PC-9 (cell line): ENCODE results near the gene GALNT2. TPM values are rescaled to one million over a fixed set of nuclear protein-coding genes. Genes with fewer than 3 reads are reported as not detected.

ENCODE experiments used
- BruUV-seq: library from RNA; stranded (reverse); fragments of 400-500 nt; replicated peaks from 2 replicates; lab custom pipeline; 2021; lab: Mats Ljungman, UMichigan
- CTCF ChIA-PET: fragments of 300-600 bp; sonication (Branson Sonifier 250); formaldehyde crosslinking; loops from one replicate; lab custom pipeline; 2022; ENCODE audit warnings: antibody characterized with exemption; lab: Charles Lee
- POLR2A ChIA-PET: fragments of 300-600 bp; sonication (Branson Sonifier 250); formaldehyde crosslinking; loops from one replicate; lab custom pipeline; 2022; ENCODE audit warnings: antibody characterized with exemption; ENCODE audit not compliant: unreplicated experiment; lab: Charles Lee
- DNase-seq, 2 experiments: peaks; one replicate each; pipeline versions ENCODE4 v3.0.0 to v3.0.0-alpha.2; 2015 to 2022; ENCODE audit warnings: mixed read lengths in 1 of 2
- H2AFZ ChIP-seq: fragments of 200-600 bp; sonication (generic); 2 replicates; pipeline ENCODE4 v1.8.1; 2017; ENCODE audit warnings: antibody characterized with exemption
- H3F3A ChIP-seq: fragments of 200-600 bp; sonication (generic); 2 replicates; pipeline ENCODE4 v1.8.1; 2017; ENCODE audit warnings: antibody characterized with exemption, mild to moderate bottlenecking, low read depth; ENCODE audit not compliant: insufficient read depth
- H3K27ac ChIP-seq: fragments of 200-600 bp; sonication (generic); 2 replicates; pipeline ENCODE4 v1.6.1; 2016; ENCODE audit warnings: mixed run types
- H3K27me3 ChIP-seq: fragments of 200-600 bp; sonication (generic); 2 replicates; pipeline ENCODE4 v1.6.1; 2016; ENCODE audit warnings: low read depth, mixed run types; ENCODE audit not compliant: insufficient read depth
- H3K36me3 ChIP-seq: fragments of 200-600 bp; sonication (generic); 2 replicates; pipeline ENCODE4 v1.6.1; 2016; ENCODE audit warnings: low read depth, mixed run types
- H3K4me1 ChIP-seq: fragments of 200-600 bp; sonication (generic); replicated peaks from 2 replicates; pipeline ENCODE4 v1.6.1; 2016; ENCODE audit warnings: mixed run types; ENCODE audit not compliant: insufficient read depth
- H3K4me2 ChIP-seq: fragments of 200-600 bp; sonication (generic); 2 replicates; pipeline ENCODE4 v1.6.1; 2017; ENCODE audit warnings: mixed run types
- H3K4me3 ChIP-seq: fragments of 200-600 bp; sonication (generic); 2 replicates; pipeline ENCODE4 v1.6.1; 2016; ENCODE audit warnings: mixed run types
- H3K79me2 ChIP-seq: fragments of 200-600 bp; sonication (generic); 2 replicates; pipeline ENCODE4 v1.6.1; 2017; ENCODE audit warnings: low read depth, mixed run types
- H3K9me2 ChIP-seq: fragments of 200-600 bp; sonication (generic); 2 replicates; pipeline ENCODE4 v1.8.1; 2017; ENCODE audit warnings: mild to moderate bottlenecking; ENCODE audit not compliant: insufficient read depth
- H3K9me3 ChIP-seq: fragments of 200-600 bp; sonication (generic); 2 replicates; pipeline ENCODE4 v1.8.1; 2016; ENCODE audit warnings: low read depth; ENCODE audit not compliant: insufficient read depth
- H4K20me1 ChIP-seq: fragments of 200-600 bp; sonication (generic); 2 replicates; pipeline ENCODE4 v1.8.1; 2017; ENCODE audit not compliant: insufficient read depth
- CTCF ChIP-seq: fragments of 200-600 bp; sonication (generic); conservative IDR thresholded peaks from 2 replicates; pipeline ENCODE4 v1.6.1; 2017; ENCODE audit warnings: mixed run types, antibody characterized with exemption, mild to moderate bottlenecking, moderate library complexity
- EZH2 ChIP-seq: fragments of 200-600 bp; sonication (generic); IDR thresholded peaks from 2 replicates; pipeline ENCODE4 v1.8.0; 2017; ENCODE audit warnings: antibody characterized with exemption, low read depth
- intact Hi-C: fragments of 100-400 bp; cut with micrococcal nuclease; formaldehyde crosslinking; loops from one replicate; pipeline ENCODE4 v1.10.0; 2022; ENCODE audit not compliant: unreplicated experiment
- total RNA-seq: library from RNA; stranded (reverse); gene quantifications from 2 replicates; pipeline ENCODE4 v1.2.3, GENCODE V29; 2021

Gene GALNT2
- total RNA-seq, 1 experiment from 2014 or later = 121 TPM

DNA sequence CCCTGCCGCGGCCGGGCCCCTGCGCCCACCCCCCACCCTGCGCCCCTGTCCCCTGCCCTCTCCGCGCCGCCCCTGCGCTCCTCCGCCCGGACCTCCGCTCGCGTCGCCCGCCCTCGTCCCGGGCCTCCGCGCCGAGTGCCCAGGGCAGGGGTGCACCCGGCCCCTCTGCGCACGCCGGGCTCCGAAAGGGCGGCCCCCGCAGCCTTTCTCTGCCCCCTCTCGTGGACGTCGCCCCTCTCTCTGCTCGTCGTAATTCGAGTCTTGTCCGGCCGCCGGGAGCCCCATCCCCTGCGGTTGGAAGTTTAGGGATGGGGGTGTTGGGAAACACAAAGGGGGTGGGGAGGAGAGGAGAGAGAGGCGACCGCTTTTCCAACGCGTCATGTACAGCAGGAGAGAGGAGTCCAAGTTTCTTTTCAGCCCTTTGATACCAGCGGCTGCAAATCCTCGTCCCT is 407 bp downstream of the GALNT2 start:
- no peaks in the 10 kb centered on the region for H3K27me3 ChIP-seq
- BruUV-seq = no TSS peak
- H3F3A ChIP-seq = peaks cover 8% of the 10 kb centered on the region; the same call in 1 of the 2 replicates
- H3K4me1 ChIP-seq = peaks cover 22% of the 10 kb centered on the region
- no peaks in the 10 kb centered on the region for H3K9me2 ChIP-seq
- H3K36me3 ChIP-seq = no peaks in the 10 kb centered on the region
- H4K20me1 ChIP-seq = peaks cover 12% of the 10 kb centered on the region; the same call in 1 of the 2 replicates
- peak overlapping the region; percentile 93 for H3K4me3 ChIP-seq
- peak overlapping the region; percentile 39; the same call in 1 of the 2 replicates for H3K27ac ChIP-seq
- TF ChIP-seq EZH2 = no peak
- no peak for TF ChIP-seq CTCF
- ChIA-PET CTCF (no interaction called here), POLR2A (no interaction called here)
- H2AFZ ChIP-seq = peak overlapping the region; percentile 76
- intact Hi-C loops = loop anchor here (1.0 to 5.0 kb wide), 5 partner anchors 17 to 200 kb away; no protein-coding TSS in a partner anchor
- peaks cover 51% of the 10 kb centered on the region for H3K79me2 ChIP-seq
- peak in 1 of 2 experiments; percentile 37 for DNase-seq
- peak overlapping the region; percentile 92 for H3K4me2 ChIP-seq
- no peaks in the 10 kb centered on the region for H3K9me3 ChIP-seq

- intact Hi-C loops = loop anchor here (1.0 to 5.0 kb wide), 5 partner anchors 17 to 199 kb away; no protein-coding TSS in a partner anchor
- Histone ChIP-seq H3K27me3 (no peaks in the 10 kb centered on the region), H3K9me2 (no peaks in the 10 kb centered on the region), H3K4me2 (peak overlapping the region; percentile 92), H2AFZ (peak overlapping the region; percentile 76), H3K27ac (0 out of 2 replicates have a peak overlapping the region, but pooled peaks have one; percentile 39), H3K36me3 (no peaks in the 10 kb centered on the region), H3K4me3 (peak overlapping the region; percentile 93), H3F3A (peaks cover 8% of the 10 kb centered on the region; the same call in 1 of the 2 replicates), H3K4me1 (peaks cover 27% of the 10 kb centered on the region), H4K20me1 (peaks cover 12% of the 10 kb centered on the region; the same call in 1 of the 2 replicates), H3K79me2 (peaks cover 57% of the 10 kb centered on the region), H3K9me3 (no peaks in the 10 kb centered on the region)
- BruUV-seq = TSS peak; percentile 35
- ChIA-PET POLR2A (no interaction called here), CTCF (no interaction called here)
- peak in 1 of 2 experiments; percentile 30 for DNase-seq
- TF ChIP-seq CTCF (no peak), EZH2 (no peak)
Observed at GRCh38 chr1:230067871-230068620, 1.0 kb downstream of the GALNT2 start.

- Histone ChIP-seq H3K36me3 (no peaks in the 10 kb centered on the region), H3K27ac (no peak overlapping the region), H3K79me2 (peaks cover 62% of the 10 kb centered on the region), H4K20me1 (peaks cover 12% of the 10 kb centered on the region; the same call in 1 of the 2 replicates), H3K4me1 (peaks cover 32% of the 10 kb centered on the region), H3K9me2 (no peaks in the 10 kb centered on the region), H3K9me3 (no peaks in the 10 kb centered on the region), H3K4me2 (peak overlapping the region; percentile 92), H3K27me3 (no peaks in the 10 kb centered on the region), H3K4me3 (peak overlapping the region; percentile 93), H2AFZ (peak overlapping the region; percentile 76), H3F3A (peaks cover 8% of the 10 kb centered on the region; the same call in 1 of the 2 replicates)
- ChIA-PET POLR2A (interaction anchor here (0.8 kb wide), 1 partner anchor 146 kb away, joined by 7 read pairs; no protein-coding TSS in a partner anchor), CTCF (no interaction called here)
- no TSS peak for BruUV-seq
- no peak for TF ChIP-seq CTCF
- no peak for TF ChIP-seq EZH2
- intact Hi-C loops = loop anchor here (5.0 kb wide), 3 partner anchors 119 to 199 kb away; no protein-coding TSS in a partner anchor
- DNase-seq = no peak
Observed at GRCh38 chr1:230068621-230068873, 1.5 kb downstream of the GALNT2 start.
